CD4-positive, alpha-beta T cell treated with Interleukin-15 for 4 hours (primary cell): ENCODE data around the gene ASS1.

ENCODE experiments used
- DNase-seq: peaks from one replicate; pipeline ENCODE4 v3.0.0-alpha.2; 2020; ENCODE audit warnings: low spot score

Gene ASS1

GRCh38 chr9:130454096-130454811, 9.5 kb downstream of the ASS1 start:
- DNase-seq: no peak

- DNase-seq: no peak
Measured at GRCh38 chr9:130454812-130455325, 10.1 kb downstream of the ASS1 start.

- DNase-seq: no peak
Measured at GRCh38 chr9:130458027-130458803, 13.5 kb downstream of the ASS1 start.

GRCh38 chr9:130458804-130459067, 14.0 kb downstream of the ASS1 start:
- no peak for DNase-seq

- no peak for DNase-seq
Measured at GRCh38 chr9:130459151-130459550, 14.4 kb downstream of the ASS1 start.

GRCh38 chr9:130459941-130460669, 15.3 kb downstream of the ASS1 start:
- DNase-seq: no peak

- peak; percentile 61 for DNase-seq
Measured at GRCh38 chr9:130461218-130461630, 16.5 kb downstream of the ASS1 start.

- DNase-seq: no peak
Measured at GRCh38 chr9:130461731-130462130, 17.0 kb downstream of the ASS1 start.

- no peak for DNase-seq
Measured at GRCh38 chr9:130462685-130463540, 18.2 kb downstream of the ASS1 start.

GRCh38 chr9:130463763-130464745, 19.3 kb downstream of the ASS1 start:
- DNase-seq: no peak

- DNase-seq: no peak
Measured at GRCh38 chr9:130465383-130466096, 20.8 kb downstream of the ASS1 start.

- no peak for DNase-seq
Measured at GRCh38 chr9:130466537-130467217, 21.9 kb downstream of the ASS1 start.

- no peak for DNase-seq
Measured at GRCh38 chr9:130467316-130467715, 22.6 kb downstream of the ASS1 start.

GRCh38 chr9:130468566-130468965, 23.8 kb downstream of the ASS1 start:
- no peak for DNase-seq

GRCh38 chr9:130470269-130470668, 25.5 kb downstream of the ASS1 start:
- DNase-seq: no peak

GRCh38 chr9:130470950-130471349, 26.2 kb downstream of the ASS1 start:
- DNase-seq: no peak

- DNase-seq: no peak
Measured at GRCh38 chr9:130471411-130472183, 26.8 kb downstream of the ASS1 start.

GRCh38 chr9:130472184-130472705, 27.5 kb downstream of the ASS1 start:
- no peak for DNase-seq
